DOHH2 (cell line): ENCODE results near the gene NANOGP8.

Source experiments
- EZH2phosphoT487 ChIP-seq: fragments of 200-600 bp; sonication (generic); IDR thresholded peaks from 2 replicates; pipeline ENCODE4 v1.6.1; 2017; ENCODE audit warnings: borderline replicate concordance, mild to moderate bottlenecking, antibody characterized with exemption, low read length, moderate library complexity, mixed read lengths
- TF ChIP-seq, protein P1 (sequence below): fragments of 200-600 bp; sonication (generic); IDR thresholded peaks from one replicate; pipeline ENCODE4 v1.5.1; 2014; ENCODE audit warnings: antibody characterized with exemption, mild to moderate bottlenecking, low read depth, low read length; ENCODE audit not compliant: poor library complexity, severe bottlenecking

GRCh38 chr15:35095941-35096340, 10.8 kb upstream of the NANOGP8 start:
- TF ChIP-seq, protein P1, sequence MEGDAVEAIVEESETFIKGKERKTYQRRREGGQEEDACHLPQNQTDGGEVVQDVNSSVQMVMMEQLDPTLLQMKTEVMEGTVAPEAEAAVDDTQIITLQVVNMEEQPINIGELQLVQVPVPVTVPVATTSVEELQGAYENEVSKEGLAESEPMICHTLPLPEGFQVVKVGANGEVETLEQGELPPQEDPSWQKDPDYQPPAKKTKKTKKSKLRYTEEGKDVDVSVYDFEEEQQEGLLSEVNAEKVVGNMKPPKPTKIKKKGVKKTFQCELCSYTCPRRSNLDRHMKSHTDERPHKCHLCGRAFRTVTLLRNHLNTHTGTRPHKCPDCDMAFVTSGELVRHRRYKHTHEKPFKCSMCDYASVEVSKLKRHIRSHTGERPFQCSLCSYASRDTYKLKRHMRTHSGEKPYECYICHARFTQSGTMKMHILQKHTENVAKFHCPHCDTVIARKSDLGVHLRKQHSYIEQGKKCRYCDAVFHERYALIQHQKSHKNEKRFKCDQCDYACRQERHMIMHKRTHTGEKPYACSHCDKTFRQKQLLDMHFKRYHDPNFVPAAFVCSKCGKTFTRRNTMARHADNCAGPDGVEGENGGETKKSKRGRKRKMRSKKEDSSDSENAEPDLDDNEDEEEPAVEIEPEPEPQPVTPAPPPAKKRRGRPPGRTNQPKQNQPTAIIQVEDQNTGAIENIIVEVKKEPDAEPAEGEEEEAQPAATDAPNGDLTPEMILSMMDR, result no peak
- TF ChIP-seq EZH2phosphoT487, result no peak
